Small intestine (tissue), 7 donors: ENCODE results near the gene SYNPO2. TPM values are rescaled to one million over a fixed set of nuclear protein-coding genes. Genes with fewer than 3 reads are reported as not detected.
"Not testable (repeated sequence)": the region's sequence is repeated elsewhere in the genome, so short reads cannot be mapped to it uniquely, and the experiment has no call there.

ENCODE experiments used
- DNase-seq, 2 donors: peaks; one replicate each; pipeline versions ENCODE4 v3.0.0 to v3.0.0-alpha.2; 2013
- FAIRE-seq: peaks from 2 replicates; lab custom pipeline; 2012; peaks lifted over from hg19 to GRCh38; lab: Jason Lieb, UNC
- H3K27ac ChIP-seq, 3 donors: one replicate each; pipeline ENCODE4 v1.5.1; 2013; ENCODE audit warnings: low read length in 2 of 3, mild to moderate bottlenecking in 2 of 3, control low read depth in 1 of 3, inconsistent platforms in 1 of 3, low read depth in 1 of 3, moderate library complexity in 1 of 3
- H3K27me3 ChIP-seq, 3 donors: one replicate each; pipeline ENCODE4 v1.6.1; 2013; ENCODE audit warnings: low read length in 3 of 3, inconsistent platforms in 1 of 3; ENCODE audit not compliant: control insufficient read depth in 3 of 3, insufficient read depth in 3 of 3
- H3K36me3 ChIP-seq, 3 donors: one replicate each; pipeline ENCODE4 v1.6.1; 2013; ENCODE audit warnings: low read length in 3 of 3, inconsistent platforms in 1 of 3, low read depth in 1 of 3, mild to moderate bottlenecking in 1 of 3, moderate library complexity in 1 of 3; ENCODE audit not compliant: control insufficient read depth in 3 of 3, insufficient read depth in 2 of 3
- H3K4me1 ChIP-seq, 3 donors: one replicate each; pipeline ENCODE4 v1.6.1; 2013; ENCODE audit warnings: low read length in 2 of 3, inconsistent platforms in 1 of 3, low read depth in 1 of 3, mild to moderate bottlenecking in 1 of 3, moderate library complexity in 1 of 3; ENCODE audit not compliant: control insufficient read depth in 3 of 3, insufficient read depth in 2 of 3
- H3K4me3 ChIP-seq, 3 donors: one replicate each; pipeline ENCODE4 v1.5.1; 2013; ENCODE audit warnings: low read length in 3 of 3, control low read depth in 1 of 3, inconsistent platforms in 1 of 3, low read depth in 1 of 3, mild to moderate bottlenecking in 1 of 3, moderate library complexity in 1 of 3
- H3K9me3 ChIP-seq, 2 donors: one replicate each; pipeline ENCODE4 v1.6.1; 2013; ENCODE audit warnings: low read depth in 1 of 2, low read length in 1 of 2; ENCODE audit not compliant: control insufficient read depth in 2 of 2, insufficient read depth in 1 of 2
- WGBS, 3 donors: extraction: QIAGEN DNeasy Blood & Tissue Kit; methylation state at CpG; one replicate each; pipeline ENCODE4 v1.1.7; 2013; 5-methylcytosine and 5-hydroxymethylcytosine counted together
- polyA plus RNA-seq, 4 donors: library from polyadenylated mRNA; stranded (reverse) in 3 of 4; unstranded in 1 of 4; fragments of 200-250 nt in 3 of 4; fragments of 120-200 nt in 1 of 4; gene quantifications; one replicate each; pipeline versions ENCODE4 v1.2.1 to v1.2.3, GENCODE V29; 2013
- donor health status: healthy with polysubstance abuse.
- donor health status: control.
- donor health status: control.
- donor health status: Bipolar disorder and iron deficiency.
- donor health status: healthy.

The SYNPO2 gene
- polyA plus RNA-seq, 4 donors, result 1.1 to 25.3 (median 10.1) TPM

GRCh38 chr4:118995693-118996391 is 107.2 kb downstream of the SYNPO2 start:
- DNase-seq (no peak), FAIRE-seq (no peak)
- Histone ChIP-seq H3K4me1 (peaks cover 0 to 2% (median 0%) of the 10 kb centered on the region in 3 donors), H3K27ac (peak overlapping the region in 1 of 3 donors; percentile 3), H3K36me3 (peaks cover 0 to 3% (median 0%) of the 10 kb centered on the region in 3 donors), H3K9me3 (no peaks in the 10 kb centered on the region), H3K27me3 (no peaks in the 10 kb centered on the region), H3K4me3 (no peak overlapping the region)
- 90 to 92% (median 92%) methylated on average over 4 of the region's 4 CpGs for WGBS, 3 donors

GRCh38 chr4:118997601-118998000 is 108.9 kb downstream of the SYNPO2 start:
- DNase-seq (no peak), FAIRE-seq (no peak)
- Histone ChIP-seq H3K27me3 (no peaks in the 10 kb centered on the region), H3K4me1 (no peaks in the 10 kb centered on the region), H3K36me3 (peaks cover 0 to 3% (median 0%) of the 10 kb centered on the region in 3 donors), H3K27ac (peak overlapping the region in 2 of 3 donors; percentile 10 to 72), H3K9me3 (no peaks in the 10 kb centered on the region), H3K4me3 (no peak overlapping the region)

- Histone ChIP-seq H3K9me3 (no peaks in the 10 kb centered on the region), H3K4me3 (no peak overlapping the region), H3K27me3 (no peaks in the 10 kb centered on the region), H3K36me3 (peaks cover 0 to 3% (median 0%) of the 10 kb centered on the region in 3 donors), H3K4me1 (no peaks in the 10 kb centered on the region), H3K27ac (peak overlapping the region in 2 of 3 donors; percentile 23 to 37)
- DNase-seq (no peak), FAIRE-seq (no peak)
- WGBS, 3 donors, result 12 to 59% (median 36%) methylated on average over 1 of the region's 1 CpG
Measured at GRCh38 chr4:118999919-119000318, 111.3 kb downstream of the SYNPO2 start.

GRCh38 chr4:119000400-119000799 is 111.7 kb downstream of the SYNPO2 start:
- WGBS, 3 donors, result 69 to 81% (median 71%) methylated on average over 4 of the region's 4 CpGs
- Histone ChIP-seq H3K4me1 (no peaks in the 10 kb centered on the region), H3K36me3 (peaks cover 0 to 3% (median 0%) of the 10 kb centered on the region in 3 donors), H3K9me3 (no peaks in the 10 kb centered on the region), H3K27ac (peak overlapping the region in 2 of 3 donors; percentile 28 to 37), H3K27me3 (no peaks in the 10 kb centered on the region), H3K4me3 (no peak overlapping the region)
- FAIRE-seq (no peak), DNase-seq (no peak)

DNA sequence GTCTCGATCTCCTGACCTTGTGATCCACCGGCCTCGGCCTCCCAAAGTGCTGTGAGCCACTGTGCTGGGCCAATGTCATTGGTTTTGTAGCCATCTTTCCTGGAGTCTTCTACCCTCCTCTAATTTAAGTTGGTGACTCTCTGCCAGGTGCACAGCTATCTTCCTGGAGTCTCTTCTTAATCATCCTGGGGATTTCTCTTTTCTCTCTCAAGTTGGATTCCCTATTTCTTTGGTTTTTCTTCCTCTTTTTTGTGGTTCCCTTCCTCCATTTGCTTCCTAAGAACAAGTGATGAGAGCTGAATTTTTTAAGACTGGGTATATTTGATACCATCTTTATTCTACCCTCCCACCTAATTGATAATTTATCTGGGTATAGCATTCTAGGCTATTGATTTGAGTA is 113.8 kb downstream of the SYNPO2 start:
- H3K9me3 ChIP-seq, result no peaks in the 10 kb centered on the region
- H3K27me3 ChIP-seq, result no peaks in the 10 kb centered on the region
- FAIRE-seq, result no peak
- H3K36me3 ChIP-seq, result peaks cover 0 to 3% (median 0%) of the 10 kb centered on the region in 3 donors
- no peak overlapping the region for H3K27ac ChIP-seq
- 62 to 96% (median 65%) methylated on average over 3 of the region's 3 CpGs for WGBS, 3 donors
- H3K4me1 ChIP-seq, result peaks cover 0 to 2% (median 0%) of the 10 kb centered on the region in 3 donors
- DNase-seq, result no peak
- H3K4me3 ChIP-seq, result no peak overlapping the region

GRCh38 chr4:119003001-119003400 is 114.3 kb downstream of the SYNPO2 start:
- H3K27me3 ChIP-seq, H3K4me1 ChIP-seq, FAIRE-seq, DNase-seq, H3K9me3 ChIP-seq, H3K36me3 ChIP-seq, H3K4me3 ChIP-seq: not testable (repeated sequence)
- peak overlapping the region in 1 of 3 donors; percentile 20 for H3K27ac ChIP-seq
- WGBS, 3 donors, result 17 to 33% (median 23%) methylated on average over 1 of the region's 1 CpG

- Histone ChIP-seq H3K27me3 (no peaks in the 10 kb centered on the region), H3K4me3 (no peak overlapping the region), H3K36me3 (no peaks in the 10 kb centered on the region), H3K9me3 (no peaks in the 10 kb centered on the region), H3K27ac (peak overlapping the region in 1 of 3 donors; percentile 38), H3K4me1 (peaks cover 0 to 2% (median 0%) of the 10 kb centered on the region in 3 donors)
- 66 to 84% (median 77%) methylated on average over 2 of the region's 2 CpGs for WGBS, 3 donors
- FAIRE-seq (no peak), DNase-seq (no peak)
Measured at GRCh38 chr4:119005928-119006460, 117.3 kb downstream of the SYNPO2 start.

- Histone ChIP-seq H3K9me3 (no peaks in the 10 kb centered on the region), H3K4me3 (no peak overlapping the region), H3K27ac (no peak overlapping the region), H3K4me1 (peaks cover 0 to 2% (median 0%) of the 10 kb centered on the region in 3 donors), H3K36me3 (no peaks in the 10 kb centered on the region), H3K27me3 (no peaks in the 10 kb centered on the region)
- 69 to 74% (median 72%) methylated on average over 2 of the region's 2 CpGs for WGBS, 3 donors
- DNase-seq (no peak), FAIRE-seq (no peak)
Measured at GRCh38 chr4:119008761-119009160, 120.1 kb downstream of the SYNPO2 start.
